ENCODE measurements around the gene CTSK.
"Not testable (repeated sequence)": the region's sequence is repeated elsewhere in the genome, so short reads cannot be mapped to it uniquely, and the experiment has no call there.

The CTSK gene

DNA sequence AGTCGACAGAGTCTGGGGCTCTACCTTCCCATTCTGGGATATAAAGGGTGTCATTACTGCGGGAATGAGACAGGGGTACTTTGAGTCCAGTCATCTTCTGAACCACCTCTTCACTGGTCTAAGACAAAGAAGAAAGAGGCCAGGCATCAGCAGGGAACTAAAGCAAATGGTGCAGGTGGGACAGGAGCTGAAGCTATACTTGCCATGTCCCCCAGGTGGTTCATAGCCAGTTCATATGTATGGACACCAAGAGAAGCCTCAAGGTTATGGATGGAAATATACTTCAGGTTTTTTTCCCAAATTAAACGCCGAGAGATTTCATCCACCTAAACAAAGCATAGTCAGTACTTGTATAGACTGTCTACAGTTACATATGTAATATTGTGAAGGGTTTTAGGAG lies 2.2 kb downstream of the CTSK start:
- no peak for DNase-seq

DNA sequence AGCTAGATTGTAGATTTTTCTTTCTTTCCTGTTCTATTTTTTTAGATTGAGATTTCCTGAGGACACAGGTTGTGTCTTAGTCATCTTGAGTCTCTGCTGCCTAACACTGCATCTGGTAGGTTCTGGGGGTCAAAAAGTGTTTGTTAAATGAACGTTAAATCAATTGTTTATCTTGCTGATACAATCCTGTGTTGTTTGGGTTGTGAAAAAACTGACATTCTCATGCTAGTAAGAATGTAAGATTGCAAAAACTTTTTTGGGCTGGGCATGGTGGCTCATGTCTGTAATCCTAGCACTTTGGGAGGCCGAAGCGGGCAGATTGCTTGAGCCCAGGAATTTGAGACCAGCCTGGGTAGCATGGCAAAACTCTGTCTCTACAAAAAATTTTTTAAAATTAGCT lies 3.4 kb downstream of the CTSK start:
- no peak for DNase-seq

DNA sequence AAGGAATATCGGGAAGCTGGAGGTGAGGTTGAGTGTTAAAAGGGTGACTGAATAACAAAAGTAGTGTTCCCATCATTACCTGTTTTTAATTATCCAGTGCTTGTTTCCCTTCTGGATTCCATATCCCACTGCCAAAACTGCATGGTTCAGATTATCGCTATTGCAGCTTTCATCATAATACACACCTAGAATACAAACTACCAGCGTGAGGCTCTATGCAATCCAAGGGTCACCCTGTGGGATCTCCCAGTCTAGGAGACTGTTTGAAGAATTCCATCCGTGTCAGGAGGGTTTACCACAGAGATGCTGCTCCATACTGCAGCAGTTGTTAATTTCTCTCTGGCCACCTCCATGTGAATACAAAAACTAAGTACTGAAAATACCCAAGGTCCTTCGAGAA lies 9.0 kb downstream of the CTSK start:
- no peak for DNase-seq

DNA sequence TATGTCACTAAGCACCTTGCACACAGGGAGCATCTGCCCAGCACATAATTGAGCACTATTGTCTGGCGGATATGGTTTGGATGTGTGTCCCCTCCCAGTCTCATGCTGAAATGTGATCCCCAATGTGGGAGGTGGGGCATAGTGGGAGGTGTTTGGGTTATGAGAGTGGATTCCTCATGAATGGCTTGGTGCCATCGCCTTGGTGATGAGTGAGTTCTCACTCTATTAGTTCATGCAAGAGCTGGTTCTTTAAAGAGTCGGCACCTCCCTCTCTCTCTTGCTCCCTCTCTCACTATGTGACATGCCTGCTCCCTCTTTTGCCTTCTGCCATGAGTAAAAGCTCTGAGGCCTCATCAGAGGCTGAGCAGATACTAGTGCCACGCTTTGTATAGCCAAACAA lies 9.5 kb downstream of the CTSK start:
- no peak for DNase-seq

DNA sequence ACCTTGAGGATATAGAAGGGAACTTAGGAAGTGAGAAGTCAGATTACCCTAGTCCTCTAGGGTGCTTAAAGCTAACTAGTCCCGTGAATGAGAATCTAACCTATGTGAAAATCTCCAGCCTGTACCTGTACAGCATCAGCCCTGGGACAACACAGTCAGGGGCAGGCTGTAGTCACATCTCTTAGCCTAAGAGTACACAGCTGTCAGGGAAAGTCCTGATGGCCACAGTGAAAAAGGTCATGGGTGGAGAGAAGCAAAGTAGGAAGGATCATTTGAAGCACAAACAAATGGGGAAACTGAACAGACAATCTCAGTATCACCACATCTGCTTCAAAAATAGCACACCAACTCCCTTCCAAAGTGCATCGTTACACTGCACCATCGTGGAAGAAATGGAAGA lies 11.7 kb downstream of the CTSK start:
- DNase-seq = no peak

DNA sequence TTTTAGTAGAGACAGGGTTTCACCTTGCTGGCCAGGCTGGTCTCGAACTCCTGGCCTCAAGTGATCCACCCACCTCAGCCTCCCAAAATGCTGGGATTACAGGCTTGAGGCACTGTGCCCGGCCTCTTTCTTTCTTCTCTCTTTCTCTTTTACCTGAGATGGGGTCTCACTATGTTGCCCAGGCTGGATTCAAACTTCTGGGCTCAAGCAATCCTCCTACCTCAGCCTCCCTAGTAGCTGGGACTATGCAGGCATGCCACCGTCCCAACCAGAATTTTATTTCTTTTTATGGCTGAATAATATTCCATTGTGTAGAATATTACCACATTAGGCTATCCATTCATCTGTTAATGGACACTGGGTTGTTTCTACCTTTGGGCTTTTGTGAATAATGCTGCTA lies 14.3 kb downstream of the CTSK start:
- not testable (repeated sequence) for DNase-seq

- no peak for DNase-seq
Observed at GRCh38 chr1:150793221-150793620, 14.8 kb downstream of the CTSK start.

DNA sequence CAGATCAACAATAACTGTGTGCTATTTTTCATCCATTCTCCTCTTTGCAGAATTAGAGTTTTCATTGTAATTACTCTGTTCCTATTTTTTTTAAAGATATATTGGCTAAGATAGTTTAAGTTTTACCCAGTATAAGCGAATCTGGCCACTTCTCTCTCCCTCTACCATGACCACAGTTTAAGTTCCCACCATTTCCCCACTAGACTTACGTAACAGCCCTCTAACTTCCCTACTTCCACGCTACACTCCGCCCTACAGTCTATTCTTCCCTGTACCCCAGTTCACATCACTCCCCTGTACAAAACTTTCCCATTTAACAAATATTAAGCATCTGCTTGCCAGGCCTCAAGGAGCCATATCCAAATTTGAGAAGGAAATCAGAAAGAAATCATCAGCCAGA lies 16.5 kb downstream of the CTSK start:
- no peak for DNase-seq

DNA sequence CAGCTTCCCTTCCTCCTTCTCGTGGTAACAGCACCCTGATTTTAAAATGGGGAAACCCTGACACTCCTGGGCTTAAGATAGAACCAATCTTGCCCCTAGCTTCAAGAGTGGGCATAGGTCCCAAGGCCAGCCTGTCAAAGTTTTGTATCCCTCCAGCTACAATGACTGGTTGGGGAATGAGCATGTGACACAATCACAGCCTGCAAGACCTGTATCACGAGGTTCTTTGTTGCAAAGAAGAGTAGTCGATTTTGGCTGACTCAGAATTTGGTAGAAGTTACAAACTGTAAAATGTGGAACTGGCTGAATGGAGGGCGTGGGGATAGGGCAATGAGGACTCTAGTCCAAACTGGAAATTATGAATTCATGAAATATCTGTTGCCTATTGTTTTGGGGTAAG lies 18.7 kb downstream of the CTSK start:
- no peak for DNase-seq

DNA sequence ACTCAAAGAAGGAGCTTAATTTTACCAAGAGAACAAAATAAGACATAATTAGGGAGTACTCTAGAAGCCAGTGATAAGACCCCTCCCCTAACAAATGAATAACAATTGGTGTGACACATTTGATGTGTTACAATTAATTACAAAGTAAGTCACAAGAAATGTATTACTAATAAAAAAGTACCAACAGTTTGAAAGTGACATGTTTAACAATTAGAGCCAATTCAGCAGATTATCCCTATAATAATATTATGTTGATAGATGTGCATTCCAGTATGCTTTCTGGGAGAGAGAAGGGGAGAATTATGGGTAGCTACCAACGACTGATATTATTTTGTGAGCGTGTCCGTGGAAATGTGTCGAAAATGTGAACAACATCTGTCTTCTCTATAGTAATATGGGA lies 19.1 kb downstream of the CTSK start:
- no peak for DNase-seq

DNA sequence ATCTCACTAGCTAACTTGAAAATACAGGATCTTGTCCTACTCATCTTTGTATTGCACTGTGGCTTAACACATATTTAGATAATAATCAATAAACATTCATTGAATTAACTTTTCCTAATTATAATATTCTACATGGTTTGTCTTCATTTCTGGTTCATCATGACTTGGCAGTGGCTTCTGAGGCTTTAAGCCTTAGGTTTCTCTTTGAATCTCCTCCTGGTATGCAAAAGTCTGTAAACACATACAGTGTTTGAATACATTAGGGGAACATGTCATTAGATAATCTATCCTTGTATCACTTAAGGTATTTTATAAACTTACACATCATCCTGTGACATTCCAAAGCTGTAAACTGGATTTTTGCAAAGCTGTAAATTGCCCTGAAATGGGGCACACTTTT lies 20.6 kb downstream of the CTSK start:
- DNase-seq = no peak

GRCh38 chr1:150780510-150780909 lies 27.6 kb downstream of the CTSK start:
- DNase-seq = no peak

GRCh38 chr1:150778409-150778808 lies 29.7 kb downstream of the CTSK start:
- DNase-seq = no peak

- no peak for DNase-seq
Observed at GRCh38 chr1:150777544-150777943, 30.5 kb downstream of the CTSK start.

DNA sequence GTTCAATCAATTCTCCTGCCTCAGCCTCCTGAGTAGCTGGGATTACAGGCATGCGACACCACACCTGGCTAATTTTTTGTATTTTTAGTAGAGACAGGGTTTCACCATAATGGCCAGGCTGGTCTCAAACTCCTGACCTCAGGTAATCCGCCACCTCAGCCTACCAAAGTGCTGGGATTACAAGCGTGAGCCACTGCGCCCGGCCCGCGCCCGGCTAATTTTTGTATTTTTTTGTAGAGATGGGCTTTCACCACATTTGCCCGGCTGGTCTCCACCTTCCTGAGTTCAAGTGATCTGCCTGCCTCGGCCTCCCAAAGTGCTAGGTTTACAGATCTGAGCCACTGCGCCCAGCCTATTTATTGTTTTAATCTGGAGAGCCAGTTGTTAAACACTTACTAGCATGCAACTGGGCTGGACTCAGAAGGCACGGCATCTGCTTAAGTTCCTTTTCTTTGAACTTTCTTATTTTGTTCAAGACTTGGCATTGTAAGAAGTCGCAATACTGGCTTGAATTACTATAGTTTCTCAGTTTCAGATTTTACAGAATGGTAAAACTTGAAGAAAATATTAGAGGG lies 32.0 kb downstream of the CTSK start:
- DNase-seq = not testable (repeated sequence)

DNA sequence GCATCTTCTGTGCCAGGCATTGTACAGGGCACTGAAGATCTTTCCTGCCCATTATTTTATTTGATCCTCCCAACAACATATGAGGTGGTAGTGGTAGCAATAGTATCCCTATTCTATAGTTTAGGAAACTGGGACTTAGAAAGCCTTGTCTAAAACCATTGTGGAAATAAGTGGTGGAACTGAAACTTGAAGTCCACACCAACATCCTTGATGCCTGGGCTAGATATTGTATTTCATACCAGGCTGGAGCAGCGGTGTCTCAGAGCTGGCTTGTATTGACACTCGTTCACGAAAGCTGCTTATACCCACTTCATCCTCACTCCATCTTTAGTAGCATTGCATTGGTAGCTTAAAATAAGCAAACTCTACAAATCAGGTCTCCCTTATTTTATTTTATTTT lies 32.8 kb downstream of the CTSK start:
- DNase-seq = no peak

- DNase-seq = no peak
Observed at GRCh38 chr1:150772326-150772725, 35.7 kb downstream of the CTSK start.

GRCh38 chr1:150767704-150768103 lies 40.4 kb downstream of the CTSK start:
- not testable (repeated sequence) for DNase-seq

- DNase-seq = not testable (repeated sequence)
Observed at GRCh38 chr1:150765977-150766301, 42.1 kb downstream of the CTSK start.

DNA sequence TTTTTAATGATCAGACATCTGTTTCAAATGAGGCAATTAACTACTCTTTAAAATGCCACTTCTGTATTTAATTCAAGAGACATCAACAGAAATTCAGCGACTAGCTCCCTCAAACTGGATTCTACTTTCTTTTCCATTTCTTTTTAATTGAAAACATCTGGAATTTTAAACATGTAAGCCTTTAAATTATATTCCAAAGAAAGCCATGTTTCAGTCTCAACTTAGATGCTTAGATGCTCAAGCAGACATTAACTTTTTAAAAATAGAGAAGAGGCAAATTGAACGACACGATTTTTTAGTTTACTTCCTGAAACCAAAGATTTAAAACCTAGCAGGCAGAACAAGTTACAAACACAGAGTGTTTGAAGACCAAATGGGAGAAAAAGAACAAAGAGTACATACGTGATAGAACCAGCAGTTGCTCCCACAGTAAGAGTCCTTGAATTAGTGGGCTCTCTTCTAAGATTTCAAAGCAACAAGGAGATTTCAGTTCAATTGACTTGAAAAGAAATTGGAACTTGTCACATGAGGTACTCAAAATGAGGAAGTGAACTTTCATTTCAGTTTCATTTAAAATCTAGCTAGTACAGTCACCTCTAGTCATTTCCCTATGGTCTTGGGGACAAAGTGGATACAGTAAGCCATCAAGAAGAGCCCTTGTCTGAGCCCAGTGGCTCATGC lies 42.6 kb downstream of the CTSK start, which contains the start of gene CTSS:
CTSS (minus strand) TSS at position 483 of the 681 bp plus-strand sequence. CDS start 1,015 bp downstream, outside the sequence.
- DNase-seq = no peak

GRCh38 chr1:150764617-150765101 lies 43.4 kb downstream of the CTSK start:
- DNase-seq = no peak

- no peak for DNase-seq
Observed at GRCh38 chr1:150763018-150763417, 45.0 kb downstream of the CTSK start.

DNA sequence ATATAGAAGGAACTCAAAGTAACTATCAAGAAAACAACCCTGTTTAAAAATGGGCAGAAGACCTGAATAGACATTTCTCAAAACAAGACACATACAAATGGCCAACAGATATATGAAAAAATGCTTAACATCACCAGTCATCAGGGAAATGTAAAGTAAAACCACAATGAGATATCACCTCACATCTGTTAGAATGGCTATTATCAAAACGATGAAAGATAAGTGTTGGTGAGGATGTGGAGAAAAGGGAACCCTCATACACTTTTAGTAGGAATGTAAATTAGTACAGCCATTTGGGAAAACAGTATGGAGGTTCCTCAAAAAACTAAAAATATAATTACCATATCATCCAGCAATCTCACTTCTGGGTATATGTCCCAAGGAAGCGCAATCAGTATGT lies 45.5 kb downstream of the CTSK start:
- no peak for DNase-seq

DNA sequence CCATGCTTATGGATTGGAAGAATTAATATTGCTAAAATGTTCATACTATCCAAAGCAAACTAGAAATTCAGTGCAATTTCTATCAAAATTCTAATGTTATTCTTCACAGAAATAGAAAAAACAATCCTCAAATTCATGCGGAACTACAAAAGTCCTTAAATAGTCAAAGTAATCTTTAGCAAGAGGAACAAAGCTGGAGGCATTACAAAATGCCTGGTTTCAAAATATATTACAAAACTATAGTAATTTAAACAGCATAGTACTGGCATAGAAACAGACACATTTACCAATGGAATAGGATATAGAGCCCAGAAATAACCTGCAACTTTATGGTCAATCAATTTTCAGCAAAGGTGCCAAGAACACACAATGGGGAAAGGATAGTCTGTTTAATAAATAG lies 46.3 kb downstream of the CTSK start:
- no peak for DNase-seq

DNA sequence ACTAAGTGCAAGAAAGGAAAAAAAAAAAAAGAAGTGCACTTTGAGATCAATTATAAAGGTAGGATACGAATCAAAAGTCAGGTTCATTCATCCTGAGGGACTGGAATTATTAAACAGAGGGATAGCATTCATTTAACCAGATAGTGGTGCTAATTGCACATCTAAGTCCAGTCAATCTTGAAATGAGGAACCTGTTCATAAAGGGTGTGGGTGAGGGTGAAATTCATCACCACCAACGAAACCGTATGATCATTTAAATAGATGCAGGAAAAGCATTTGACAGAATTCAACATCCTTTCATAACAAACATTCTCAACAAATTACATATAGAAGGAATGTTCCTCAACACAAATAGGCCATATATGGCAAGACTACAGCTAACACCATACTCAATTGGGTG lies 48.0 kb downstream of the CTSK start:
- DNase-seq = no peak
